ENCODE data around the gene PAF1.

PAF1 gene

DNA sequence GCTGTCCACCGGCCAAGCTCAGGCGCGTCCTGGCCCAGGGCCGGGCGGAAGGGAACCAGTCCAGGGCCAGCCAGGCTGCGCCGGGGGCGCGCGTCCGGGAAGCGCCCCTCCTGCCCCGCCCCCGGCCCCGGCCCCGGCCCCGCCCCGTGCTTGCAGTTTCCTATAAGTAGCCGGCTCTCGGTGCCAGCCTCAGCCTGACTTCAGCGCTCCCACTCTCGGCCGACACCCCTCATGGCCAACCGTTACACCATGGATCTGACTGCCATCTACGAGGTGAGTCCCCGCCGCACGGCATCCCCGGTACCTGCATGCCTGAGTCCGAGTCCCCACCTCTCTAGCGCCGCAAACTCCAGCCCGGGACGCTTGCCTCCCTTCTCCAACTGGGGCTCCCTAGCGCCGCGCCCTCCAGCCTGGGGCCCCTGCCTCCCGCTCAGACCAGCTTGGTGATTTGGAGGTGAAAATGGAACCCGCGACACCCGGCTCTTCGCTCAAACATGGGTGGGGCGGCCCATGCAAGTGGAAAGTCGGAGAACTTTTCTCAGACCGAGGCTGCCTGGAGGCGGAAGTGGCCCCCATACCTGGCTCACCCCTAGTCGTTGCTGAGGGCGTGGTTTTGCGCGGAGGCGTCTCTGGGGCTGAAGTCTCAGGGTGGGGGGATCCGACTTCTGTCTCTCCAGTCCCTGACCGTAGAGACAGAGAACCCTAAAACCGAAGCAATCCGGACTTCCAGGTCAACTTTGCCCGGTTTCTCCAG is 15.9 kb upstream of the PAF1 start, which contains the start of gene ZFP36:
TSS of gene ZFP36 (plus strand) at position 192 of the 754 bp plus-strand sequence. CDS start at position 250, 58 bp downstream.
- H3K4me3 ChIP-seq (ENCODE audit: low read depth, low read length) = peak within 1 kb of the TSS; percentile 91

- H3K4me3 ChIP-seq (ENCODE audit: low read depth, low read length) = peak overlapping the region; percentile 13
These were observed 15.2 kb upstream of the PAF1 start for GRCh38 chr19:39405958-39406655.

GRCh38 chr19:39405261-39405957 is 14.5 kb upstream of the PAF1 start:
- H3K4me3 ChIP-seq (ENCODE audit: low read depth, low read length) = no peak overlapping the region

DNA sequence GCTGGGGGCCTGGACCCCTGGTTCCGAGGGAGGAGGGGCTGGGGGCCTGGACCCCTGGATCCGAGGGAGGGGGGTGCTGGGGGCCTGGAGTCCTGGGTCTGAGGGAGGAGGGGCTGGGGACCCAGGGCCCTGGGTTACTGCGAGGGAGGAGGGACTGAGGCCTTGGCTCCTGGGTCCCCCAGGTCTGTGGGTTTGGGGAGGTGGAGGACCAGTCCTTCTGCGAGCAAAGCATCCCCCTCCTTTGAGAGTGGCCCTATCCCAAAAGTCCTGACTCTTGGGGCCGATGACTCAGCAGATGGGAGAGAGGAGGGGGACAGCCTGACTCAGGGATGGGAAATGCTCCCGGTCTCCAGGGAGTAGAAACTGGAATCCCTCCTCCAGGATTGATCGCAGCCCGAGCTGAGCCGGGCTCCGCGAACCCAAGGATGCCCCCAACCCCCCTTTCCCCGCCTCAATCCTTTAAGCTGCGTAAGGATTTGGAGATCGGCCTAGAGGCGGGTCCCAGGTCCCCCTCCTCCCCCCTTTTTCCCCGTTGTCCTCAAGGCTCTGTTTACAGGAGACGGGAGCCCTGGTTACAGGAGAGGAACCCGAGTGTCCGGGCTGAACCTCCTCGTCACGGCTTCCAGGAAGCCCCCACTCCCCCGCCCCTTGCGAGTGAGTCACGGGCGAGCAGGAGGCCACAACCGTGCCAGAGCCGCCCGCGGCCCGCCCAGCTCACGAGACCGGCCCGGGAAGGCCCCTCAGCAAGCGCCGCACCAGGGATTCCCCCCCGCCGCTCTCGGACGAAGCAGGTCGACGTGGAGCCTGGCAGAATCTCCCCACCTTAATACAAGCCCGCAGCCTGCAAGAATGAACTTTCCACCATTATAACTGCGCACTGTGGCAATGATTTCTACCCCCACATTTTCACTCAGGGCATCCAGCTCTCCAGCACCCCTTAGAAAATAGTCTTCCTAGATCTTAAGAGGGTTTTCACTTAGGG is 12.7 kb upstream of the PAF1 start:
- peak overlapping the region; percentile 39 for H3K4me3 ChIP-seq (ENCODE audit: low read depth, low read length)

GRCh38 chr19:39402346-39403300 is 11.7 kb upstream of the PAF1 start:
- H3K4me3 ChIP-seq (ENCODE audit: low read depth, low read length) = peak overlapping the region; percentile 39

DNA sequence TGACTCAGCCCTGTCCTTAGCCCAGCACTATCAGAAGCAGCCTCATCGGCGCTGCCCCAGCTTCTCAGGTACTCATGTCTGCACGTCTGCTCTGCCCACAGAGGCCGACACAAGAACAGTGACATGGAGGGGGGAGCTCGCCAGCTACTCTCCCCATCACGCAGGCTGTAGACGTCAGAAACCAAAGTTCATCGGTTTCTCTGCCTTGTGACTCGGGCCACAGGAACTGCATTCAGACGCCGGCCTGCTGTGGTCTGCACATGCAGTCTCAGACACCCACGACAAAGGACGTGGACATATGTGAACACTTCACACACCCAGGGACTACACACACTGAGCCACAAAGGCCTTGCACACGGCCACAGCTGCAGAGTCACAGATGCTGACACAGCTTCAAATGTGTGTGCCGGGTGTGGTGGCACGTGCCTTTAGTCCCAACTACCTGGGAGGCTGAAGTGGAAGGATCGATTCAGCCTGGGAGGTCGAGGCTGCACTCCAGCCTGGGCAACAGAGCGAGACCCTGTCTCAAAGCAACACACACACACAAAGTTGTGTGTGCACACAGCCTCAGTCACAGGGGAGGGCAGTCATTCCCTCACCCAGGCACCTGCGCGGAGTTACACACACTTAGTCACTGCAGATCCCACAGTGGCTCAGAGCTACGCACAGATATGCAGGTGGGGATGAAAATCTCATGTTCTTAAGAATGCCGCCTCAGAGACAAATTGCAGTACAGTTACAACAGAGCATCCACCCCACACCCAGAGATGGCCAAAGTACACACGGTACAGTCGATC is 10.8 kb upstream of the PAF1 start:
- H3K4me3 ChIP-seq (ENCODE audit: low read depth, low read length) = peak overlapping the region; percentile 21

DNA sequence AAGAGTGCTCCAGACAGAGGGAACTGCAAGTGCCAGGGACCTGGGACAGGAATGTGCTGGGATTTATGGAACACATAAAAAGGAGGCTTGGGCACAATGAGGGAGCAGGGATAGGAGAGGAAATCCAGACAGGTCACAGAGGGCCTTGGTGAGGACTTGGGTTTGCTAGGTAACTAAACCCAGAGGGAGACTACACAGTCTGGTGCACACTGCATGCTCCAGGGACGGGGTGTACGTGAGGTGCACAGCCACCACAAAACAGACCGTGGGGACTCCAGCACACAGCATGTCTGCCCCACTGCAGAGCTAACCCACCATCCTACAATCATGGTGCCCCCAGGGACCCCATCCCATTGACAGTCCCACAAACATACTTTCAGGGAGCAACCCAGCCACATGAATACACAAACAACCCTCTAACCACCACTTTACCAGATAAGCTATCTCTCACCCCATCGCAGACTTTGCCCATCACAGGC is 10.2 kb upstream of the PAF1 start:
- no peak overlapping the region for H3K4me3 ChIP-seq (ENCODE audit: low read depth, low read length)

GRCh38 chr19:39400061-39400460 is 9.2 kb upstream of the PAF1 start:
- no peak overlapping the region for H3K4me3 ChIP-seq (ENCODE audit: low read depth, low read length)

DNA sequence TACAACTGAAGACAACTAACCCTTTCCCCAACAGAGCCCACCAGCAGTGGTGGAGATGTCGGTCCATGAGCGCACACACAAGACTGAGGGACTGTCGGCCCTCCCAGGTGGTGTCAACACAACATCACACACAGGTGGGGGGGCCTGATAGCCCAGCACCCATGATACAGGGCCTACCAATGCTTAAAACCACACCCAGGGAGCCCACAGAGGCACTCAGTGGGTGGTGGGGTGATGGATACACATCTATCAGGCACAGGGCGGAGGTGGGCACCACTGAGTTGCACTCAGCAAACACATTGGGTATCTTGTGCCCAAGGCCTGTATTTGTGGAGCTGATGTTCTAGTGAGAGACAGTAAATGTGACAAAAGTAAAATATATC is 8.8 kb upstream of the PAF1 start:
- no peak overlapping the region for H3K4me3 ChIP-seq (ENCODE audit: low read depth, low read length)

GRCh38 chr19:39398297-39398864 is 7.5 kb upstream of the PAF1 start:
- no peak overlapping the region for H3K4me3 ChIP-seq (ENCODE audit: low read depth, low read length)

GRCh38 chr19:39397360-39398296 is 6.7 kb upstream of the PAF1 start:
- no peak overlapping the region for H3K4me3 ChIP-seq (ENCODE audit: low read depth, low read length)

DNA sequence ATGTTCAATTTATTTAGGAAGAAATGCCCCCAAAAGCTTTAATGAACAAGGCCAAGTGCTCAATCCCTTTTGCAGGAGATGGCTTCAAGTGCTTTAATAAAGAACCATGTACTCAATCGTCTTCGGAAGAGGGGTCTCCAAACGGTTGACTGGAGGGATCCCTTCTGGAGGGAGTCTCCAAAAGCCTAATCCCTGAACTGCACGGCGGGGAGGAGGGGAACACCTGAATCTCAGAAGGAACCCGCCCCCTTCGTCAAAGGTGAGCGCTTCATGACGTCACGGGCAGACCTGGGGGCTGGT is 505 bp downstream of the PAF1 start:
- H3K4me3 ChIP-seq (ENCODE audit: low read depth, low read length) = peak overlapping the region; percentile 91

DNA sequence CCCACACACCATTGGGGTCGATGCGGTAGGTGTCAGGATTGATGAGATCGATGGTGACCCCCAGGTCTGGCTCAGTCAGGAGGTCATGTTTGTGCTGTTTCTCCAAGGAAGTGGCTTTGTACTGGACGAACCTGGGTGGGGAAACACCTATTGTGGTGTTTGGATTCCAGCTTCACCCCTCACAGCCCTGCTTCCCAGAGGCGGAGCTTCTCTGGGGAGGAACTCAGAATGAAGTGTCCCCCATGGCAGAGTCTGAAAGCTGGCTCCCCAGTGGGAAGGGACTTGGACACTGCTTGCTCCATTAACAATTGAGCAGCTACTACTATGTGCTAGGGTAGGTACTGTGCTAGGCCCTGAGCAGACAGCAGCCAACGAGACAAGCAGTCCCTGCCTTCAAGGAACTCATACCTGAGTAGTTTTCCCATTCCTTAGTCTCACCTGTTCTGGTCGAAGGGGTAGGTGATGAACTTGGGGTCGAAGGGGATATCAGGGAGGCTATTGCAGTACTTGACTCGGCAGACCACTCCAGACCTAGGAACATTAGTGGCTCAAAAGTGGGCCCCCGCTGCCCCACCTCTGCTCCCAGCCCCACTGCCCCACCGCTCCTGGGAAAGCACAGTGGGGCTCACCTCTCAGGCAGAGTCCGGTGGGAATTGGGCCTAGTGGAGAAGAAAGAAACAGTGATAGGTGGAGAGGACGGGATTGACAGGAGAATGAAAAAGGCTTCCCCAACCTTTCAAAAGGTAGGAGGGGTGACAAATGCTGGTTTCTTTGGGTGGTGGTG is 1.1 kb downstream of the PAF1 start:
- peak overlapping the region; percentile 91 for H3K4me3 ChIP-seq (ENCODE audit: low read depth, low read length)

DNA sequence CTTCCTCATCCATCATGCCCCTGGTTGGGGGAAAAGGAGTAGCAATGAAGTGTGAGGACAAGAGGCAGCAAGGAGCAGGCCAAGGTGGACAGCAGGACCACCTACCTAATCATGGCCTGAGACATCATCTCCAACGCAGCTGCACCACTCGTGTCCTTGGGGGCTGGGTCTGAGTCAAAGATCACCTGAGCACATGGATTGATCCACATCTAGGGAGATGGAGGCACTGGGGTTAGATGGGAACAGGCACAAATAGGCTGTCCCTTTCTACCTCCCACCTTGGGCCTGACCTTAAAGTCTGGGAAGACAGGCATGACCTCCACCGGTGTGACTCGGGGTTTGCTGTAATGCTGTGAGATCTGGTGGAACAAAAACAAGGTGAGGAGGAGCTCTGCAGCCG is 2.2 kb downstream of the PAF1 start:
- no peak overlapping the region for H3K4me3 ChIP-seq (ENCODE audit: low read depth, low read length)

- H3K4me3 ChIP-seq (ENCODE audit: low read depth, low read length) = no peak overlapping the region
These were observed 4.3 kb downstream of the PAF1 start for GRCh38 chr19:39386557-39386956.

DNA sequence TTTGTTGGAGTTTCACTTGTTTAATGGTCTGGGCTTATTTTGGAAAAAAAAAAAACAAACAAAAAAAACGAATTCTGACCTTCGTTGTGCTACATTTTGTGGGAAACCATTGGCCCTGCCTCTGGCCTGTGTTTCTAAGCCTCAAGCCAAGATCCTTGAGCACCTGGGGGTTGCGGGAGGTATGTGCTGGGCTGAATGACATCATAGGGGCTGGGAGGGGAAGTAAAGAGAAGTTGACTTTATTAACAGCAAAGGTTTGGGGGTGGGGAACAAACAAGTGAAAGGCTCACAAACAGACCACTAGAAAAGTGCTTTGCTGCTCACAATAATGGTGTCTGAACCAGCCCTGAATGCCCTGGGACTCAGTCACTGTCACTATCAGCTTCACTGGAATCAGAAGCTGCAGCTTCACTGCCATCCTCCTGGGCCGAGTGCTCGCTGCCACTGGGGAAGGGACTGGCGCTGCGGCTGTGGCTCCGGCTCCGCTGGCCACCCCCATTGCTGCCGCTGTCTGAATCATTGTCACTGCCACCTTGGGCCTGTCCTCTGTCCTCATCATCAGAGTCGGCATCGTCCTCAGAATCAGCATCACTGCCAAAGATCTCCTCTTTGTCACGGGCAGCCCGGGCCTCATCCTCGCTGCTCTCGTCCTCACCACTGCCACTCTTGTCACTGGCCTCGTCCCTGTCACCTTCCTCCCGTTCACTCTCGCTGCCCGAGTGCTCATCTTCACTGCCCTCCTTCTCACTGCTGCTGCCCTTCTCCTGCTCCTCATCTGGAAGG is 5.1 kb downstream of the PAF1 start:
- no peak overlapping the region for H3K4me3 ChIP-seq (ENCODE audit: low read depth, low read length)
